RWPE1 (cell line): Measurements from ENCODE around the gene SLC6A16.

Experiments
- CTCF ChIA-PET: fragments of 350-600 bp; sonication (Branson Sonifier 250); formaldehyde crosslinking; extraction: SDS; loops from one replicate; lab custom pipeline; 2021; lab: Yijun Ruan, JAX
- POLR2A ChIA-PET: fragments of 400-600 bp; formaldehyde crosslinking; extraction: SDS; loops from one replicate; lab custom pipeline; 2020; ENCODE audit warnings: antibody characterized with exemption; ENCODE audit not compliant: low non-redundant PET; lab: Yijun Ruan, JAX
- DNase-seq: peaks from one replicate; pipeline ENCODE4 v3.0.0; 2012; ENCODE audit warnings: low spot score
- H3K27ac ChIP-seq: fragments of 450-650 bp; 2 replicates; pipeline ENCODE4 v1.5.1; 2017
- TF ChIP-seq, protein P1 (sequence below): fragments of 450-650 bp; conservative IDR thresholded peaks from 2 replicates; pipeline ENCODE4 v1.5.1; 2017; ENCODE audit warnings: low read depth, mild to moderate bottlenecking

Gene SLC6A16

DNA sequence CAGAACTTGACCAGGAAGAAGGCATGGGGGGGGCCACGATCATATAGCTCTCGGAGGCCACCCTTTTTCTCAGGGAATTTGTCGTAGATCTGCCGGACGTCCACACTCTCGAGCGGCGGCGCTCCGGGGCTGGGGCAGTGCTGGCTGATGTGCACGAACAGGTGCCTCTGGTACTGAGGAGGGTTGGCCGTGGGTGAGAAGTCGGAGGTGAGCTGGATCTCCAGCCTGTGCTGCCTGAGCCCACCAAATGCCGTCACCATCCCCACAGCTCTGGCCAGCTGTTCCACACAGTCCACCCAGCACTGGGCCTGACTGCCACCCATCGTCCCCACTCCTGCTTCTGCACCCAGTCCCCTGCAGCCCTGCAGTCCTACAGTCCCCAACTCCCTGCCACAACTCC is 22.2 kb upstream of the SLC6A16 start:
- POLR2A ChIA-PET, result no interaction called here
- CTCF ChIA-PET, result no interaction called here
- TF ChIP-seq, protein P1, sequence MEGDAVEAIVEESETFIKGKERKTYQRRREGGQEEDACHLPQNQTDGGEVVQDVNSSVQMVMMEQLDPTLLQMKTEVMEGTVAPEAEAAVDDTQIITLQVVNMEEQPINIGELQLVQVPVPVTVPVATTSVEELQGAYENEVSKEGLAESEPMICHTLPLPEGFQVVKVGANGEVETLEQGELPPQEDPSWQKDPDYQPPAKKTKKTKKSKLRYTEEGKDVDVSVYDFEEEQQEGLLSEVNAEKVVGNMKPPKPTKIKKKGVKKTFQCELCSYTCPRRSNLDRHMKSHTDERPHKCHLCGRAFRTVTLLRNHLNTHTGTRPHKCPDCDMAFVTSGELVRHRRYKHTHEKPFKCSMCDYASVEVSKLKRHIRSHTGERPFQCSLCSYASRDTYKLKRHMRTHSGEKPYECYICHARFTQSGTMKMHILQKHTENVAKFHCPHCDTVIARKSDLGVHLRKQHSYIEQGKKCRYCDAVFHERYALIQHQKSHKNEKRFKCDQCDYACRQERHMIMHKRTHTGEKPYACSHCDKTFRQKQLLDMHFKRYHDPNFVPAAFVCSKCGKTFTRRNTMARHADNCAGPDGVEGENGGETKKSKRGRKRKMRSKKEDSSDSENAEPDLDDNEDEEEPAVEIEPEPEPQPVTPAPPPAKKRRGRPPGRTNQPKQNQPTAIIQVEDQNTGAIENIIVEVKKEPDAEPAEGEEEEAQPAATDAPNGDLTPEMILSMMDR, result no peak

DNA sequence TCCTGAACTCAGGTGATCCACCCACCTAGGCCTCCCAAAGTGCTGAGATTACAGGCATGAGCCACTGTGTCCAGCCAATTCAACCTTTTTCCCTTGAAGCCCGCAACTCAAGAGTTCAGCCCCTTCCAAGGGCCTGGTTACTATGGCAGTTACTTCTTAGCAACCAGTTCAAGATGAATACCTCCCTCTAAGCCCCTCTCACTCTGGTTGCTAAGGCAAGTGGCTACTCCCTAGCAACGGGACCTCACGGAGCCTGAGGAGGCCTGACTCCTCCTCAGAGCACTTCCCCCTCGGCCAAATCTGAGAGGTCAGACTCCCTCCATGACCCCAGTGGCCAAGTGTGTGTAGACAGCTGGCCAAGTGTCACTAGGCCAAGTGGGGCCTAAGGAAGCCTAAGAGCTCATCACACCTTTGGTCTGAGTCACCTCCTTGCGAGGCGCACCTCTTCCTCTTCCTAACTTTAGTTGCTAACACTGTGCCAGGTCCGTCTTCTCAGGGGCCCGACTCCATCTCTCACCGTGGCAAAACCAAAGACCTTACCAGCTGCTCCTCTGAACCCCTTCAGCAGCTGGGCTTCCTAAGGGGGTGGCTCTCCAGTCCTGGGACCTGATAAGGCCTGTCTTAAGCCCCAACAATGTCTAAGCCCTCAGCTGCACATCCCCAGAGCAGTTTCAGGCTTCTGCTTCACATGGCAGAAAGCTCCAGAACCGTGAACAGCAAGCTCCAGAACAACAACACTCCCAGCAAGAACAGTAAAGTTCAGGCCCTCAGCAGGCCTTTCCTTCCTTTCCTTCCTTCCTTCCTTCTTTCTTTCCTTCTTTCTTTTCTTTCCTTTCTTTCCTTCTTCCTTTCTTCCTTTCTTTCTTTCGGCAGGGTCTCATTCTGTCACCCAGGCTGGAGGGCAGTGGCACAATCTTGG is 19.8 kb upstream of the SLC6A16 start:
- ChIA-PET CTCF (interaction anchor here (0.7 kb wide), 1 partner anchor 247 kb away, joined by 4 read pairs; no protein-coding TSS in a partner anchor), POLR2A (no interaction called here)
- H3K27ac ChIP-seq, result peak overlapping the region; percentile 3; the same call in 1 of the 2 replicates
- no peak for DNase-seq
- TF ChIP-seq, protein P1, result no peak

More for the DNA sequence above, 22.2 kb upstream of the SLC6A16 start:
- no peak for DNase-seq
- no peak overlapping the region for H3K27ac ChIP-seq

DNA sequence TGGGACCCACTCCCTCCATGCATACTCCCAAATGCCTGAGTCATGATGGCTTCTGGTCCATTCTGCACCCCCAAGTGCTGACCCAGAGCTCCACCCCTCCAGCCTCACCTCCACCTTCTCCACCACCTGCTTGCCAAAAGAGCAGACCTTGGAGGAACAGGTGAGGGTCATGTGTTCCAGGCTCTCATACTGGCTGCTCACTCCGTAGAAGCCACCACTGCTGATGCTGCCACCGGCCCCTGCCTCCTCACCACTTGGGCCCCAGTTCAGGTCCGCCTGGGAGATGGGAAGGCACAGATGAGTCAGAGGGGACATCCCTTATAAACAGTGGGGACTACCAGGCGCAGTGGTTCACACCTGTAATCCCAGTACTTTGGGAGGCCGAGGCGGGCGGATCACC is 18.1 kb upstream of the SLC6A16 start:
- ChIA-PET POLR2A (no interaction called here), CTCF (no interaction called here)
- DNase-seq, result no peak
- TF ChIP-seq, protein P1, result no peak
- H3K27ac ChIP-seq, result no peak overlapping the region

DNA sequence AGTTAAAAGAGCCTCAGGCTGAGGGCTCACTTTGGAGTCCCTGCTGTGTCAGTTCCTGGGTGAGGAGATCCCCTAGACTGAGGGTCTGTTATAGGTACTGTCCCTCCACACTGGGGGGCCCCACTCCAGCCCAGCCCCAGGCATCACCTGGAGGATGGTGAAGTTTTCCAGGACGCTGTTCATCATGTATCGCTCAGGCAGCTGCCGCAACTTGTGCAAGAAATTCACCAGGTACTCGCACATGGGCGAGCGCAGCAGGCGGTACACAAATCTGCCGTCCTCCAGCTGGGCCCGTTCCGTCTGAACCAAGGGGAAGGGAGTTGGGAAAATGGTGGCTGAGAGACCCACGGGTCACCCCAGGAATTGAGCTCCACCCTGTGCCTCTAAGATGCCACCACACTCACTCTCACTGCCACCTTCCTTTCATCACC is 17.3 kb upstream of the SLC6A16 start:
- ChIA-PET POLR2A (no interaction called here), CTCF (no interaction called here)
- no peak for DNase-seq
- no peak overlapping the region for H3K27ac ChIP-seq
- TF ChIP-seq, protein P1, result no peak

DNA sequence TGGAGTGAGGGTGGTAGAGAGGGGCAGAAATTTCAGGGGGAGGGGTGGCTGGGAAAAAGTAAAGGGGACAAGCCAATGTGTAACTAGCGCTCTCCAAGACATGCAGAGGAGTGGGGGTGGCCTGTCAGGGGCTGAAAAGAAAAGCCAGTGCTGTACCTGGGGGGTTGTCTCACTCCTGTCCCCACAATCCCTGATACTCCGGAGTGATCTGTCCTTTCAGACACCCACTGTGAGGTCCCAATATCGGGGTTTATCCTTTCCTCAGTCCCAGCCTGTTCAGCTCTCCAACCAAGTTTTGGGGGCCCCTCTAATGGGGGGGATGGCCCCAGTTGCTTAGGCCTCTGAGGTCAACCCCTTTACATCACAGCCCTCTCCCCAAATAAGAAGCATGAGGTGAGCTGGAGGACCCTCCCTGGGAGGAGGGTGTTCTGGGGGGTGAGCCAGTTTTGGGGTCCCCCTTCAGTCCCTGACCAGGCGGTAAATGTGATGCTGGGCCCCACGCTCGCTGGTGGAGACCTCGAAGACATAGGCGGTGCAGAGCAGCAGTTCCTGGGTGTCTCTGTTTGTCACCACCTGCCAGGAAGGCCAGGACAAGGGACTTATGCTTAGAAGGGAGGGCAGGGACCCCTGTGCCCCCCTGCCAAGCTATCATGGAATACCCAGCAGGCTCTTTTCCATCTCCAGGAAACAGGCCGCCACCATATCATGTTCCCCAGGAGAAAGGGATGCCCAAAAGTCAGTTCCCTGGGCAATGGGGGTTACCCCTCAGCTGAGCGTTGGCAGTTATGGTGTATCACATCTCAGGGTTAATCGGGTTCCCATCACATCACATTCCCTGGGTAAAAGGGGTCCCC is 16.1 kb upstream of the SLC6A16 start:
- H3K27ac ChIP-seq, result peak overlapping the region; percentile 87
- CTCF ChIA-PET, result interaction anchor here (0.6 to 0.7 kb wide), 3 partner anchors 9 to 339 kb away, joined by 3 to 5 read pairs (median 4); no protein-coding TSS in a partner anchor
- no peak for DNase-seq
- POLR2A ChIA-PET, result no interaction called here
- TF ChIP-seq, protein P1, result no peak
